ENCODE data around the gene EMC10.
"Not testable (repeated sequence)": the region's sequence is repeated elsewhere in the genome, so short reads cannot be mapped to it uniquely, and the experiment has no call there.

EMC10 gene

DNA sequence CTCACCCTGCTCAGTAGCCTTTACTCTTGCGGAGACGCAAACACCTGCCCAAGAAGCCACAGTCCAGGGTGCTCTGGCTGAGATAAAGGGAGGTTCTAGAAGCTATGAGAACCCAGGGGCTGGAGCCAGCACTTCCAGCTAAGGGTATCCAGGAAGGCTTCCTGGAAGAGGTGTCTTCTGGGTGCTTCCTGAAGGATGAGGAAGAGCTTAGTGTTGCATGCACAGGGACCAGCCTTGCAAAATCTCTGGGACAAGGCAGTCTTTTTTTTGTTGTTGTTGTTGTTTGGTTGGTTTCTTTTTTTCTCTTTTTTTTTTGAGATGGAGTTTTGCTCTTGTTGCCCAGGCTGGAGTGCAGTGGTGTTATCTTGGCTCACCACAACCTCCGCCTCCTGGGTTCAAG lies 23.1 kb upstream of the EMC10 start:
- no peak for DNase-seq

GRCh38 chr19:50455992-50456391 lies 20.3 kb upstream of the EMC10 start:
- no peak for DNase-seq

DNA sequence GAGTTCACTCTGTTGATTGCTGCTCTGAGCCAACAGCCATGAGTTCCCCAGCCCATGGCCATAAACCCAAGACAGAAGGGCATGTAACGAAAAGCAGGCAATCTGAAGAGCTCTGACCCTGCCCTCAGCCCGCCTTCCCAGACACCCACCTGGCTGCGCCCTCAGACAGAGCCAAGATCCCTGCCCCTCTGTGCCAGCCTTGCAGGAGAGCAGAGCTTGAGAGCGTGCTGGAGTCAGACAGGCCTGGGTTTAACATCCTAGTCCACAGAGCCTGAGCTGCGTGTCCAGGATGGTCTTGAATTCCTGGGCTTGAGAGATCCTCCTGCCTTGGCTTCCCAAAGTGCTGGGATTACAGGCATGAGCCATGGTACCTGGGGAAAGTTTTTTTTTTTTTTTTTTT lies 19.0 kb upstream of the EMC10 start:
- DNase-seq: no peak

GRCh38 chr19:50458396-50459066 lies 17.8 kb upstream of the EMC10 start:
- no peak for DNase-seq

- no peak for DNase-seq
Measured at GRCh38 chr19:50459067-50459456, 17.2 kb upstream of the EMC10 start.

DNA sequence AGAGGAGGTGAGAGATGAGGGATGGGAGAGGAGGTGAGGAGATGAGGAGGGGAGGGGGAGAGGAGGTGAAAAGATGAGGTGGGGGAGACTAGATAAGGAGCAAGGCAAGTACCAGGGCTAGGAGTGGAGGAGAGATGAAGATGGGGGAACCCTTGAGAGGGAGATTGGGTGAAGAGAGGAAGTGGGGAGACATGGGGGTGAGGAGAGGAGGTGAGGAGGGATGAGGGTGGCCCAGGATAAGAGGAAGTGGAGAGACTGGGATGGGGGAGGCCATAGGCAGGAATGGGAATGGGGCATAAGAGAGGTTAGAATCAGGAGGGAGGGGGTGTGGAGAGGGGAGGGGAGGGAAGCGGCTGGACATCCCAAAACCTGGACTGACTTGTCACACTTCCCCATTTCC lies 16.7 kb upstream of the EMC10 start:
- no peak for DNase-seq

GRCh38 chr19:50460161-50460765 lies 16.0 kb upstream of the EMC10 start:
- DNase-seq: no peak

- peak; percentile 53 to 71 for DNase-seq
Measured at GRCh38 chr19:50461066-50461875, 15.0 kb upstream of the EMC10 start.

- no peak for DNase-seq
Measured at GRCh38 chr19:50462970-50463369, 13.3 kb upstream of the EMC10 start.

GRCh38 chr19:50464348-50464747 lies 12.0 kb upstream of the EMC10 start:
- no peak for DNase-seq

GRCh38 chr19:50465000-50465399 lies 11.3 kb upstream of the EMC10 start:
- no peak for DNase-seq

DNA sequence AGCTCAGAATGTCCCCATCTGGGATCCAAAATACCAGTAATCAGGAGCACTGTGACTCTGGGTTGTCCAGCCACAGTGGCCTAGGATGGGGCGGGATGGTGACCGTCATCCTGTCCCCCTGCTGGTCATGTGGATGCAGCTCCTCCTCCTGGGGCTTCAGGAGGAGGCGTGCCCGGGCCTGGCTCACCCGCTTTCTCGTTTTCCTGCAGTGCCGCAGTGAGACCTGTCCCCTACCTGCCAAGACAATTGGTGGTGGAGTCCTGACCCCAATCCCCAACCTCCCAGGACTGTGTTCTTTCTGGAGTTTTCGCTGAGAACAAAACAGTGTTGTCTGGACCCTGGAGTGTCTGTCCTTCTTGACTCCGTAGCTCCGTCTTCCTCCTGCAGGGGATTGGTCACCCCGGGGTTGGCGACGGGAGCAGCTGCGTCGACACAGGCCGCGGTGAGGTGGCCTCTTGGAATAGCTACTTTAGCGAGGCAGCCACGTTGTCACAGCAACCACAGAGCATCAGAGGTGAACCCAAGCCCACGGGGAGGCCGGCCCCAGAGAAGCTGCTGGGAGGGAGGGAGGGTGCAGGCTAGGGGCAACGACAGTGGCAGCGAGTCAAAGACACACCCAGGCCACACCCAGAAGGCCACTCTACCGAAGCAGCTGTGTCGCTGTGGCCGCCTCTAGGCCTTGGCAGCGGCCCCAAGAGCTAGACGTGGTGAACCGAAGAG lies 10.2 kb upstream of the EMC10 start:
- no peak for DNase-seq

- no peak for DNase-seq
Measured at GRCh38 chr19:50466706-50467039, 9.6 kb upstream of the EMC10 start.

GRCh38 chr19:50467566-50467965 lies 8.7 kb upstream of the EMC10 start:
- DNase-seq: no peak

DNA sequence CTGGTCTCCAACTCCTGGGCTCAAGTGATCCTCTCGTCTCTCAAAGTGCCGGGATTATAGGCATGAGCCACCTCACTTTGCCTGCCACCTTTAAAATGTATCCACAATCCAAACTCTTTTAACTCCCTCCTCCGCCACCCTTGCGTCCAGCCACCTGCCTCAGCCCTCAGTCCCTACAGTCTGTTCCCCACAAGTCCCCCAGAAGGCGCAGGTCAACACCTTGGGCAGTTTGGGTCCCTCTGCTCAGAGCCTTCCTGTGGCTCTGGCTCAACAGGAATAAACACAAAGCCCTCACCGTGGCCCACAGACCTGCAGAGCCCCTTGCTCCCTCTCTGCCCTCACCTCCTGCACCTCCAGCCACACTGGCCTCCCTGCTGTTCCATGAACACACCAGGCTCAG lies 7.5 kb upstream of the EMC10 start:
- DNase-seq: no peak

DNA sequence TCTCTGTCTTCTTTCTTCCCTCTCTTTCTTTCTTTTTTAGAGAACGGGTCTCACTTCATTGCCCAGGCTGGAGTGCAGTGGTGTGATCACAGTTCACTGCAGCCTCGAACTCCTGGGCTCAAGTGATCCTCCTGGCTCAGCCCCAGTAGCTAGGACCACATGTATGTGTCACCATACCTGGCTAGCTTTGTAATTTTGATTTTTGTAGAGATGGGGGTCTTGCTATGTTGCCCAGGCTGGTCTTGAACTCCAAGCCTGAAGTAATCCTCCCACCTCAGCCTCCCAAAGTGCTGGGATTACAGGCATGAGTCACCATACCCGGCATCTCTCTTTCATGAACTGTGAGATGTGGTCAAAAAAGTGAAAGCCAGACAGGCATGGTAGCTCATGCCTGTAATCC lies 3.0 kb upstream of the EMC10 start:
- DNase-seq: not testable (repeated sequence)

GRCh38 chr19:50475101-50475568 lies 1.2 kb upstream of the EMC10 start:
- no peak for DNase-seq

DNA sequence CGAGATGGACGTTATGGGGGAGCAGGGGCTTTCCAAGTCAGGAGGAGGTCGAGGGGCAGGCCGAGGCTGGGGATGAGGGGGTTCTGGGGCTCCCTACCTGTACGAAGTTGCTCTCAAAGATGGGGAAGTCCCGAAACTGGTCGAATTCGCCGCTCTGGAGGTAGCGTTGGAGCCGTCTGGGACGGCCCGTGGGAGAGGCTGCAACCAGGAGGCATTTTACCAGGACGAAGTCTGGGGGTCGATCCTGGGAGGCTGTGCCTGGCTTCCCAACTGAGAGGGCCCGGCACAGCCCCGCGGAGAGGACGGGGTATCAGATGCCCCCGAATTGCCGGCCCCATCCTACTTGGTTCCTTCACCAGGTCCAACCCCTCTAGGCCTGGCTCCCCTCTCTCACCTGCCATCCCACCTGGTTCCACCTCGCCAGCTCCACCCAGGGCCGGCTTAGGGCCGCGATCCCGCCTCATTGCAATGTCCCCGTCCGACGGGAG lies 527 bp upstream of the EMC10 start:
- DNase-seq: no peak

DNA sequence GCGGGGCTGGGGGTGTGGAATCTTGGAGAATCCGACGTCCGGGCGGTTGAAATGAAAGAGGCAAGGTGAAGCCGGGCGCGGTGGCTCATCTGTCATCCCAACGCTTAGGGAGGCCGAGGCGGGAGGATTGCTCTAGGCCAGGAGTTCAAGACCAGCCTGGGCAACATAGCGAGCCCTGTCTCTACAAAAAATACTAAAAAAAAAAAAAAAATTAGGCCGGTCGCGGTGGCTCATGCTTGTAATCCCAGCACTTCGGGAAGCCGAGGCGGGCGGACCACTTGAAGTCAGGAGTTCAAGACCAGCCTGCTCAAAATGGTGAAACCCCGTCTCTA lies 566 bp downstream of the EMC10 start:
- no peak for DNase-seq

DNA sequence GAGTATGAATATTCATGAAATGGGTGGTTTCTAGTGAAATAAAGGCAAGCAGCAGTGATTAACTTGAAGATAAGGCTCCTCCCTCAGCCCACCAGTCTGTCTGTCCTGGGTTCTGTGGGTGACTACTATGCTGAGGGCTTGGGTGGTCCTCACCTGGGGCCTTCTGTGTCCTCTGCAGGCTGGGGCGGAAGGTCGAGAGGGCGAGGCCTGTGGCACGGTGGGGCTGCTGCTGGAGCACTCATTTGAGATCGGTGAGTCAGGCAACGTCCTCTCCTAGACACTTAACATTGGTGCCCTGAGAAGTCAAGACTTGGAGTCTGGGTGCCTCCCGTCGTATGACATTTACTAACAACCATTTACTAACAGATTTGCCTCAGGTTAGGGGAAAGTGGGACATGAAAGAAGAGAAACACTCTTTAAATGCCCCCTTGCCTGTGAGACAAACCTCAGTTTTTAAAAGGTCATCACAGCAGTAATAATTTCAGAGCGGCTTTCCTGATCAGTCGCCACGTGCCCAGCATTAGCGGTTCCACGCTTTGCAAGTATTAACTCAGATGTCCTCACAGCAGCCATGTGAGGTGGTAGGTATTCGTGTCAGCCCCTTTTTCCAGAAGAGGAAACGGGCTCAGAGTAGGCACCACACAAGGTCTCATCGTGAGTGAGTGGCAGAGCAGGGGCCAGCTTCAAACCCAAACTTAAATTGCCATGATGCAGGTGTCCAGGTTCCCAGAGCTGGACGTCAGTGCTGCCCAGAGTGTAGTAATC lies 1.6 kb downstream of the EMC10 start:
- no peak for DNase-seq

DNA sequence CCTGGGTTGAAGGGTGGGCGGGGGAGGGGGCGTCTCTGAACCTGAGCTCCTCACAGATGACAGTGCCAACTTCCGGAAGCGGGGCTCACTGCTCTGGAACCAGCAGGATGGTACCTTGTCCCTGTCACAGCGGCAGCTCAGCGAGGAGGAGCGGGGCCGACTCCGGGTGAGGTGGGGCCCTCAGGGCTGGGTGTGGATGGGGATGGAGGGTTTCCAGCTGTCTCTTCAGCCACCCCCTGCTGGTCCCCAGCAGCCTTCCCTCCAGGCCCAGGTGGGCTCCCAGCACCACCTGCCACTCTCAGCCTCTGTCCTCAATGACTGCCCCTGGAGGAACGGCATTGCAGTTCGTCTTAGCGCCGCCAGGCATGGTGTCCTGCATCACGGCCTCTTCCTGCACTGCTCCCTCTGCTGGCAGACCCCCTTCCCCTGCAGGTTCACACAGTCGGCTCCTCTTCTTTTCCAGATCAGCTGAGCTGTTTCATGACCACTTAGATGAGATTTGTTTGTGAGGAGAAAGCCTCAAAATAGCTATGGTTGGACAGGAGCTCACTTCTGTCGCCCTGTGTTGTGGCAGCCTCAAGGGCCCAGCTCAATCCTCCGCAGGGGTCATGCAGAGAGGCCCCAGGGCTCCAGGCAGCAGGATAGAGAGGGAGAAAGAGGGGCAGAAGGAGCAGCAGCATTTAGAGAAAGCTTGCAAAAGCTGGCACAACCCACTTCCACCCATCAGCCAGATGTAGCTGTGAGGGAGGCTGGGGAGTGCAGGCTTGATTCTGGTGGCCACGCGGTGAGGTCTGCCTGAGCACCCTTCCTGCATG lies 2.8 kb downstream of the EMC10 start:
- DNase-seq: no peak

GRCh38 chr19:50479761-50480251 lies 3.5 kb downstream of the EMC10 start:
- no peak for DNase-seq

Measured in NCI-H2081 (cell line).